ENCODE data around the gene CREB3L2.
A peak's percentile ranks its signal among the peaks of the same experiment; 100 is the strongest.

CREB3L2 gene

DNA sequence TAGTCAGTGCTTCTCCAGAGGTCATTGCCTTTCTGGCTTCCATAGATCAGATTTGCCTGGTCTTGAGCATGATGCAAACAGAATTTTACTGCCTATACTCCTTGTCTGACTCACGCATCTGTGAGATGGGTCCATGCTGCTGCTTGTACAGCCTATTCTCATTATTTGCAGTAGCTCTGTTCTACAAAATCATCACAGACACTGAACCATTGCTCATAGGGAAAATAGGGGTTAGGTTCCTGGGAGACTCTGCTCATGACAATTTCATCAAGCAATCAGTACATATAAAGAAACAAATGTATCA lies 7.4 kb upstream of the CREB3L2 start:
- no peak for DNase-seq

DNA sequence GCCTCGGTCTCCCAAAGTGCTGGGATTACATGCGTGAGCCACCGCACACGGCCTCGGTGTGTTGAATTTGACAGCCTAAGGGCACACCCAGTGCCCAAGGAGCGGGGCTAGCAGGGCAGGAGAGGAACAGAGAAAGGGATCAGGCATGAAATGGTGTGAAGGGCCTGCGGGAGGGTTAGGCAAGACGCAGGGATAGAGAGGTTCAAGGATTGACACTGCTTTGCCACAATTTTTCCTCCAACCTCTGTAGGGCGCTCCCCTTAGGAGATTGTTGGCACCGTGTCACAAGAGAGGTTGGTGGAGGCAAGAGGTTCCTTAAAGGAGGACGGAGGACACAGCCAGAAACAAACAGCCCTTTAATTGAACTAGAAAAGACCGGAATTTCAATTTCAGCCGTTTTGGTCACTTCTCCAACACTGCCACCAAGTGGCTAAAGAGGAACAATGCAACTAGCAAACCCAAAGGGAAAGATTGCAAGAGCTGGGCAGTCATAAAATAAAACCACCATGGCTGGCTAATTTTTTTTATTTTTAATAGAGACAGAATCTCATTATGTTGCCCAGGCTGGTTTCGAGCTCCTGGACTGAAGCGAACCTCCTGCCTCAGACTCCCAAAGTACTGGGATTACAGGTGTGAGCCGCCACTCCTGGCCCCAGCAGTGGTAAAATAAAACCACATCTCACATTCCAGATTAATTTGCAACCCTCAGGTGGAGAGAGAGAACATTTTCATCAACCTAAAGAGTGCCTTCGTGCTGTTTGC lies 6.9 kb upstream of the CREB3L2 start:
- DNase-seq: peak; percentile 60

DNA sequence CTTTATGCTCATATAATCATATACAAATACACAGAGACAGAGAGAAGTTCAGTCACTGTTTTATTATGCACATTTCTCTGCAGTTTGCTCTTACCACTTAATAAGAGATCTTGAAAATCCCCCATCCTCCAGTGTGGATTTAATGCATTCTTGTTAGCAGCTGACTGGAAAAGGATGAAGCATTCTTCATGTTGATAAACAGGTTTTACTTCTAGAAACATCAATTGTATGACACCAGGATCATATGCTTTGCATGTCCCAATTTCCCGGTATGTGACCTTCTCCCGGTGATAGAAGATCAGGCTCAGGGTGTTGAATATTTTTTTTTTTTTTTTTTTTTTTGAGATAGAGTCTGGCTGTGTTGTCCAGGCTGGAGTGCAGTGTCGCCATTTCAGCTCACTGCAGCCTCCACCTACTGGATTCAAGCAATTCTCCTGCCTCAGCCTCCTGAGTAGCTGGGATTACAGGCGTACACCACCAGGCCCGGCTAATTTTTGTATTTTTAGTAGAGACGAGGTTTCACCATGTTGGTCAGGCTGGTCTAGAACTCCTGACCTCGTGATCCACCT lies 6.2 kb upstream of the CREB3L2 start:
- no peak for DNase-seq

DNA sequence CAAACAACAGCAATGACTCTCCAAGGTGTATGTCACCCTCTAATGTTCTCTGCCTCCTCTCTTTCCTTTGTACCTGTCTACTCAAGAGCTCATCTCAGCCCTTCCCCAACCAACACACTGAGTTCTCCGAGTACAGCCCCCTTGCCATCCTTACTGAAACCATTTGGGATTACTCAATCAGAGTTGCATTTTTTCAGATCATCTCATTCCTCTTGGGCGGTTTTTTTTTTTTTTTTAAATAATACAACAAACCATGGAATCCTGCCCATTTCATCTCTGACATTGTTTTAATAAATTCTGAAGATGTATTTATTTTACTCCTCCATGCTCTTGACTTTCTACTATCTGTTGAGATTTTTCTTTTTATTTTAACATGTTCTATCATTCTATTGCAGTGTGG lies 4.2 kb upstream of the CREB3L2 start:
- DNase-seq: no peak

DNA sequence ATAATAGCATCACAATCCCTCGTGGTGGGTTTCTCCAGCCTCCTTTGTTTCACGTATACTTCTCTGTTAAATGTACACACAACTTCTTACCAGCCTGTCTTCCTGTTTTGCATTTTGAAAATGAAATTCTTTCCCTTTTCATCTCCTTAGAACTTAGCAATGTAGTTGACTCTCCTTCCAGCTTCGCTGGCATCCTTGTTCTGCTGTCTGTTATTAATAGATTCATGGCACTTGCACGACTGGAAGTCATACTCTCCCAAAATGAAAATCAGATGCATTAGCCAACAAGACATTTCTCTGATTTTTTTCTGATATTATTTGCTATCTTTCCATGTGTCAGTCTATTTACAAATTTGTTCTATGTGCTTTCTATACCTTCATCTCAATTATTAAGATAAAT lies 3.0 kb upstream of the CREB3L2 start:
- no peak for DNase-seq

DNA sequence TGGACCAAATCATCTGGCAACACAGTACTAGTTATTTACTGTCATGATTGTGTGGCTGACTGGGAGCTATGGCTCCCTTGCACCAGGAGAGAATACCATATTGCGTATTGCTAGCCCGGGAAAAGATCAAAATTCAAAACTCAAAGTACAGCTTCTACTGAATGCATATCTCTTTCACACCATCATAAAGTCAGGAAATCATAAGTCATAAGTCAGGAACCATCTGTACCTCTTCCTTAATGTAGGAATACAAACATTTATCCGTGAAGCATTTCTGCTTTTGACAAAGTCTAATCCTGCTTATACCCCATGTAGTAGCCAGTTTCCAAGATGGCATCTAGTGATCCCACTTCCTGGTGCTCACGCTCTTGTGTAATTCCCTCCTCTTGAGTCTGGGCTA lies 2.2 kb upstream of the CREB3L2 start:
- DNase-seq: no peak

DNA sequence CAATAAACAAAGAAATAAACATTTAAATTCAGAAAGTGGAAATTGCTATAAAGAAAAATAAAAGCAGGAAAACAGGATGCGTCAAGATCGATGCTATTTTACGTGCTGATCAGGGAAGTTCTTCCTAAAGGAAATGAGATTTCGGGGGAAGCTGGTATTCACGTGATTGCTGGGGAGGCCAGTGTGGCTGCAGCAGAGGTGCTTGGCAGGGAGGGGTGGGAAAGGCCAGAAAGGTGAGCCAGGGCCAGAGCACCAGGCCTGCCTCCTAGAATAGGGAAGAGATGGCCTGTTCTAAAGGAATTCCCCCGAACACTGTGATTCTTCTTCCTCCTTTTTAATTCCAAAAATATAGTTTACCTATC lies 923 bp upstream of the CREB3L2 start:
- no peak for DNase-seq

DNA sequence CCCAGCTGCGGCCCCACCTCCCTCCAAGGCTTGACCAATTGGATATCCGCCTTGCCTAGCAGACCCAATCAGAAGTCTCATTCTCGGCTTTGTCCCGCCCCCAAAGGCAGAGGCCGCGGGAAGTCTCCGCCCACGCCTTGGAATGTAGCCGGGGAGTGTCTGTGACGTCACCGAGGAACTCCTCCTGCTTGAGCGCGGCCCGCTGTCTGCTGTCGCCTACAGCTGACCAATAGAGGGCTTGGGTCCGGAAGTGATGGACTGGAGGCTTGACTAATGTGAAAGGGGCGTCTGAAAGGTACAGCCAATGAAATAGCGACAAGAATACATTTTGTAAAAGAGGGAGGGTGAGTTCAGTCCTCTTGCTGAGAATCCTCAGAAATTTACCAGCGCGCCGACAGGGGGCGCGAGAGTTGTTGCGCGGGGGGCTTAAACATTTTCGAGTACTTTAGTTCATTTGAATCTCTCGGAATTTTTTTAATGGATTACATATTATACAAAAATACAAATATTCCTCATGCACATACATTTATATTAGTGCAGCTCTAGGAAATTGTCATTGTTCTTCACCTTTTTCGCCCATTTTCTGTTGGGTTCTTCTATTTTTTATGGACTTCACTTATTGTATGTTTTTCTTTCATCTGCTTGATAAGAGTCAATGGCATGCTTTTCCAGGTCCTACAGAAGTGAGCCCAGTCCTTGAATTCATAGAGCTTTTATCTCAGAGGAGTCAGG lies 376 bp upstream of the CREB3L2 start:
- DNase-seq: peak; percentile 100

DNA sequence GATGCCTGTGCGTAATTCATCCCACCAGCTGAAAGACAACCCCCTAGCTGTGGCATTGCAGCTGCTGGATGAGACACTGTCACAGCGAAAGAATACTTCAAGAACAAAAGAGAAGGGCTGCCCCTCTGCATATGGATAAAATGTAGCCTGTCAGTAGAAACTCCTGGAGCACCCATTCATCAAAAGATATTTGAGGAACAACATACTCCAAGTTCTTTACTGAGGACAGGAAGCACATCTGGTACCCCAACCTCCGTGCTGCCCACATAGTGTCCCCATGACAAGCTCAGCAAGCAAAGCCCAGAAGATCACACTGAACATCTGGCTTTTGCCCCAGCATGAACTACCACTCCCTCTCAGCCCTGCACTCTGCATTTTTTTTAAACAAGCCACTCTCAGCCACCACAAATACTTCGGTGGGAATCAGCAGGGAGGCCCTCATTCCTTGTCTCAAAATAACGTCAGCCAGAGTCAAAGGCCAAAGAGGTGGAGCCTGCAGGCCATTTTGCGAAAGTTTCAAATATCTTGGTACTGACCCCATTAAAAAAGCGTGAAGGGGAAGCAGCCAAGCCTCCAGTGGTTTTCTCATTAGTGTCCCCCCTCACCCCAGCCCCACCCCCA lies 1.7 kb downstream of the CREB3L2 start:
- DNase-seq: peak; percentile 82

DNA sequence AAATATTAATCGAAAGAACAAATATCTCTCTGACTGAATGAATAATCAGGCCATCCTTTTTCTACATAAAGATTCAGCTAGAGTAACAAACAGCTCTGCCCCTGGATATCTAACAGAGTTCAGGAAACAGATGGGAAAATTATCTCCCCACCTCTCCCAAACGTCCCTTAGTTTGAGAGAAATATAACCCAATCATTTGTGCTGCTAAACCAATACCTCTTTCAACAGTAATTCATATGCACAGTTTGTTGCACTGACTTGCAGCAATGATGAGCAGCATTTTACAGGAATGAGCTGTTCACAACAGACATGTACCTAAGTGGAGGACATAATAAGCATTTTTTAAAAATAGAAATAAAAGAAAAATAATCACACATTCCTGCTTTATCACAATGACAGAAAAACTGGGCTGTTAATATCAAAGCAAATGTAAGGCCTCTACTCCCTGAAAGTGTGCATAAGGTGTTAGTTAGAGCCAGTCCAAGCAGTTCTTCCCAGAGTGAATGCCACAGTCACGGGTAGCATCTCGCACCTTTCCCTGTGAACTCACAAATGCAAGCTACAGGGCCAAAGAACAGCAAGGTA lies 2.3 kb downstream of the CREB3L2 start:
- no peak for DNase-seq

DNA sequence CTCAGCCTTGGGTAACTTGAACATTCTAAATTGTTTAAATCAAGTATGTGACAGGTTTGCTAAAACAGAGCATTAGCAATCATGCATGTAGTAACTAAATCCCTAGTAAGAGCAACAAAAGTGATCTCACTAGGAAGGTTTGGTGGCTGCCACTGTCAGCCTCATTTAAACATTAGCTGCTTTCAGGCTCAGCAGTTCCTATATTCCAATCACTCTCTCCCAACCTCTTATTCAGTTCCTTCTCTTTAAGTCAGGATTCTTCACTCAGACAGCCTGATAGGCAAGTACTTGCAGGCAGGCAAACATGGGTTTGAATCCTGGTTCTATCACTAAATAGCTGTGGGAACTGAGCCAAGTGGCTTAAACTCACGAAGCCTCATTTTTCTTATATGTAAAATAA lies 3.6 kb downstream of the CREB3L2 start:
- no peak for DNase-seq

DNA sequence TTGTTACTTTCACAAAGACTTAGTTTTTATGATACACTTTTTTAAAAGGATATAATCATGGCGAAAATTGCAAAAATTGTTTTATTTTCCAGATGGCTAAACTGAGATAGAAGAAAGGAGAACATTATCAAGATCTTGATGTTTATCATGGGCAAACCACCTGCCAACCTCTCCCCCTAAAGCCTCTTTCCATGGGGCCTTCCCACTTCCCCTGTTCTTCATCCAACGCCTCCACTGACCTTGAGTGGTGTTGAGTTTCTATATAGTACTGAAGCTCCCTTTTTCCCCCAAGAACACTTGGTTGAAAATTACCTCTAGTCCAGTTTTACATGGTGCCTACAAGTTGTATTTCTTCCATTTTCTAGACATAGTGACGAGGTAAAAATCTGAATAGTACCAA lies 5.0 kb downstream of the CREB3L2 start:
- no peak for DNase-seq

DNA sequence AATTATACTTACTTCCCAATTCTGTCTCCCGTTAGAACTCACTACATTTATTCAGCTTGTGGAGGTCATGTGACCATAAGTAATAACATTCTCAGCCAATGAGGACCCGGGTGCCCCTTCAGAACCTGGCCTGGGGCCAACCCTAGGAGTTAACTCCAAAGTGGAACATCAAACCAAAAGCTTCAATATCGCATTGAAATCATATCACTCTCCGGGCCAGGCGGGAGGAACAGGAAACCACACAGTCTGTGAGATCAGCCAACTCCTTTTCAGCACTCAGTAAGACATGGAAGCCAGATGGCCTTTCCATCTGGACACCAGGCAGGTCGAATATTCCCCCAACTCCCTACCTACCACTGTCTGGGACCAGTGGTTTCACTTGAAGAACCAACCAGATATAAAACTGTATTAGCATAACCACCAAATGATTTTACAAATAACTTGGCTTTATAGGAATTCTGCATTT lies 5.5 kb downstream of the CREB3L2 start:
- DNase-seq: peak; percentile 72

DNA sequence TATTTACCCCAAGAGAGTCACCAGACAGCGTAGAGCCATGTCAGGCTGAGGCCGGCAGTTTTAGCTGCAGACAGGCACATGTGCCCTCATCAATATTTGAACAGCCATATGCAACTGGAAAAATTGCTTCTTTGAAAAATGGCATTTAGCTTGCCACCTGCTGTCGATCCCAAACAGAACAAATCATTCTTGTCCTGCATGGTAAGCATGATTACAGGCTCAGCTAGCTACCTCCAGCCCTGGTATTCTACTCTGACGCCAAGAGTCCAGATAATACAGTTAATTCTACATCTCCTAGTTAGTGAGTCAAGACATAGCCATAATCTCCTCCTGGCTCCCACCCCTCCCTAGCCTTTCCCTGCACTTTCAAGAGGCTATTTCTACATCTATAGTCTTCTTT lies 7.7 kb downstream of the CREB3L2 start:
- no peak for DNase-seq

DNA sequence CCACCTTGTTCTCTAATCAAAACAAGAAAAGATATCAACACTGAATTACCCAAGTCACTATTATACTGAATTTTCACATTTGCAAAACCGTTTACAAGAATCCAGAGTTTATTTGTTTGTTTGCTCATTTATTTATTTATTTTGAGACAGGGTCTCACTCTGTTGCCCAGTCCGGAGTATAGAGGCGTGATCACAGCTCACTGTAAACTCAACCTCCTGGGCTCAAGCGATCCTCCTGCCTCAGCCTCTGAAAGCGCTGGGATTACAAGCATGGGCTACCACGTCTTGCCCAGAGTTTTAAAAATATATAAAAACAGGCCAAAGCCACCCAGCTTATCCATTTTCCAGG lies 8.5 kb downstream of the CREB3L2 start:
- DNase-seq: no peak

DNA sequence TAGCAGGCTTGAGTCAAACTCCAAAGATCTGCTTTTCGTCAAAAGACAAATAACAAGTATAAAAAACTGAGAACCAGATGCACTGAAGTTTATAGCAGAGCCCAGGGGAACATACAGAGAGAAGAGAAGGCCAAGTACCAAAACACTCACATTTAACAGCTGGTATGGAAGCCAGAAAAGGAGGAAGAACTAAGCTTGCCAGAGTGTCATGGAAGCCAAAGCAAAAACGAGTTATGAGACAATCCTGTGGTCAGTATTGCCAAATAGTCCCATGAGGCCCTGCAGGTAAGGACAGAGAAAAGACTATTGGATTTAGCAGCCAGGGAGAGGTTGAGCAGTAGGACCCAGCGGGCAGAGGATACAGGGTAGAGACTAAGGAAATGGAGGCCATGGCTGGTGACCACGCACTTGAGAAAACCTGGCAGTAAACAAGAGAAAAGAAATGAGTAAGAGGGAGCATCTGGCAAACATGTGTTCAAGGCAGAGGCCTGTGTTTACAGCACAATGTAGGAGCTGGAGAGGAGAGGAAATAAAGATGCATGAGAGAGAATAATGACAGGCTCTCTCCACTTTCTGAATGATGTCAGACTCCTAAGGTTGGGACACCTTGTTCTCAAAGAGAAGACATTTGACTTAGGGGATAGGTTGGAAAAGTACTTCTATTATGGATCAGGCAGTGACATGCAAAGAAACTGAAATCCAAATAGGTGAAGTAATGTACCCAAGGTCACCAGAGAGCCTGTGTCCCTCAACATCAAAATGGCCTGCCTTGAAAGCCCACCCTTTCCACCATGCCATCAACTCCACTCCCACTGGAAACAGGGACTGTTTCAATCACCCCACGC lies 9.1 kb downstream of the CREB3L2 start:
- DNase-seq: peak; percentile 88

DNA sequence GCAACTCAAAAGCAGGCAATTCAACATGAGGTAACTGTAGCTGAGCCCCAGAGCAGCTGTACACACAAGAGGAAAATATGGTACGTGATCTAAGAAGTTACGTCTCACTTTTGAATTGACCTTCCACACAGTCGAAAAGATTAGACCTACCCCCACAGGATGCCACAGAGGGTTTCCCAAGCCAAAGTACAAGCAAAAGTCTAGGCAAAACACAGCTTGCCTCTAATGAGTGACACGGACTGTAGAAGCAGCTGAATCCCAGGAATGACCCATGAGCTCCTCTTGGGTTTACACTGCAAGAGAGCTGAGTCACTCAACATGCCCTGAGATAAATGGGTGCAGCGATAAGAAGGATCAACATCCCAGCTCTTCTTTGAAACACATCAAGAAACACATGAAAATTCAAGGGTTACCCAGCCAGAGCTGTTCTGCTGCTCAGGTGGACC lies 9.8 kb downstream of the CREB3L2 start:
- DNase-seq: no peak

DNA sequence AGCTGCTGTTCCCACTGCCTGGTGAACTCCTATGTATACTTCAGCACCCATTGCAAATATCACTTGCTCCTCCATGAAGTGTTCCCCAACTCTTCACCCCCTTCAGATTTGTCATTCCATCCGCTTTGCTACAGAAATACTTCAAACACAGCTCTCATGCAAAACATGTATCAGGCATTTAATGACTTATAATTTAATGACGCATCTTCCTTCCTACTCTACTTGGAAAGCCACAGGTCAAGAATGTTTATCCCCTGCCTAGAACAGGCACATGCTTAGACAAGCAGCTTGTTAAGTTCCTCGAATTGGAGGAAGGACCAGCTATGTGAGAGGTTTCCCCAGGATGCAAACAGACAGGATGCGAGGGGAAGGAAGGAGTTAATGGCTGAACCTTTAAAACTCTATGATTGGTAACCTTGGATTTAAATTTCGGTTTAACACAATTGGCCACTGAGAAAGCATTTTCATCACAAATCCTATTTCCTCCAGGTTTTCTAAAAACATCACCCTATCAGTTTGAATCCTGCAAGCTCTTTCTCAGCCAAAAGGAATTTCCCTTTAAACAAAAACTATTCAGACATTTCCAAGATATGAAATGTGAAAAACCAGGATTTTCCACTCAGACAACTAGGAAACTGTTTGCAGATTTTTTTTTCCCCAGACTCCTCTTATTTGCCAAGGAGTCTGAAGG lies 11.5 kb downstream of the CREB3L2 start:
- no peak for DNase-seq

DNA sequence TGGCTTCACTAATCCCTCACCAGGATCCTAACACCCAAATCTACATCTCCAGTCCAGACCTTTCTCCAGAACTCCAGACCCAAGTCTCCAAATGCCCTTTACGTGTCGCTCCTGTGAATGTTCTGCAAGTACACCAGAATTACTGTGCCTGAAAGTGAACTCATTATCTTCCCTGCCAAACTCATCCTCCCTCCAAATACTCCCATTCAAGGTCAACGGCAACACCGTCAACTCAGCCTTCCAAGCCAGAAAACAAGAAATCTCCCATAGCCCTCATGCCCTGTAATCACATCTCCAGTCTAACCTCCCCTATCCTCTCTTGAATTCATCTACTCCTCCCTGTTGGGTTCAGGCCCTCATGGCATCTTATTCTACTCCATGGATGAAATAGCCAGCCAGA lies 12.3 kb downstream of the CREB3L2 start:
- DNase-seq: no peak

DNA sequence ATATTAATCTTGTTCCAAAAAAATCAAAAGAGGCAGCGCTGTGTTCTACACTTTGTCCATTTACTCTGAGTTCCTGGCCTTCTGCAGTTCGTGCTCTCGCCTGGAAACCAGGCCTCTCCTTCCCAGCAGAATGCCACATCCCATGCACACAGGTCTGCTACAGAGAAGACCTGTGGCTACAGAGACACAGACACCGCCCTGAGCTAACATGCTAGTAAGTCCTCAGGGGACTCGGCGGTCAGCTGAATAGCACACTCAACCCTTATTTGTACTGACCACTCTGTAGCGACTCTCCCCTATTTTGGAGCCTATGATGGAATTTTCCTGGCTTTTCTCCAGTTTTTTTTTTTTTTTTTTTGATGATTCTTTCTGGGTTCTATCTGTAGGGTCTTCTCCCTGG lies 12.8 kb downstream of the CREB3L2 start:
- peak; percentile 63 for DNase-seq

DNA sequence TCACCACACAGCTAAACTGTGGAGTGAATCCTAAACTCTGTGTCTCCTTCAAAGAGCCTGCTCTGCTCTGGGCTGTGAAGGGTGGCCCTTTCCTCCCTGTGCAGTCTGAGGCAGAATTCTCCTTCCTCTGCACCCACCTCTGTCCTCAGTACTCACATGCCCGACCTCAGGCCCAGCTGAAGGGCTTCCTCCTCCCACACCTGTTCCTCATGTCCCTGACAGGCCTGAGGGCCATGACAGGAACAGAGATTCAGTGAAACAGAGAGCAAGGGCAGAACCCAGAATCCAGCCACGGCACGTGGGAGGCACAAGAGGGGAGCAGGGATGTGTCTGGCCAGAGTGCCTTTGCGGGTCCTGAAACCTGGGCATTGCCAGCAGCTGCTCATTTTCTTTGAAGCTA lies 13.9 kb downstream of the CREB3L2 start:
- DNase-seq: no peak

DNA sequence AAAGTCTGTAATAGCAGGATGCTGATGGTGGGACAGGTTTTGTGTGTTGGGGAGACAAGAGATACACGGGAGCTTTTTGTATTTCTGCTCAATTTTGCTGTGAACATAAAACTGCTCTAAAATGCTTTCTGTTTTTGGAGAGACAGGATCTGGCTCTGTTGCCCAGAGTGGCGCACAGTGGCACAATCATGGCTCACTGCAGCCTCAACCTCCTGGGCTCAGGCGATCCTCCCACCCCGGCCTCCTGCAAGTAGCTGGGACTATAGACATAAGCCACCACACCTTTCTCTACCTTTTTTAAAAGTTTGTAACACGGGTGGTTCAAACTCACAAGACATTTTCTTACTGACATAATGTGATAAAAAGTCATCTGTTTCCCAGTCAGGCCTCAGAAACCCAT lies 14.3 kb downstream of the CREB3L2 start:
- DNase-seq: no peak
